OCI-LY1 (cell line): ENCODE measurements around the gene AASS.

Experiments used
- CTCF ChIP-seq: fragments of 200-600 bp; sonication (generic), shearing (Covaris generic); IDR thresholded peaks from 2 replicates; pipeline ENCODE4 v1.5.1; 2017; ENCODE audit warnings: mild to moderate bottlenecking, antibody characterized with exemption, low read length, moderate library complexity, mixed read lengths
- EZH2 ChIP-seq: fragments of 200-600 bp; sonication (generic), shearing (Covaris generic); IDR thresholded peaks from 2 replicates; pipeline ENCODE4 v1.8.0; 2017; ENCODE audit warnings: borderline replicate concordance, mixed run types, mild to moderate bottlenecking, antibody characterized with exemption, low read length, moderate library complexity, mixed read lengths

- no peak for TF ChIP-seq CTCF
- TF ChIP-seq EZH2: no peak
Observed at GRCh38 chr7:122161628-122162027, 17.6 kb upstream of the AASS start.
